ENCODE measurements around the gene KBTBD12. TPM values are rescaled to one million over a fixed set of nuclear protein-coding genes. Genes with fewer than 3 reads are reported as not detected.

Gene KBTBD12
- total and polyA plus RNA-seq, 4 donors: 0.02 to 0.89 (median 0.08) TPM; not detected in 1

- TF ChIP-seq JUND (IDR thresholded peaks at IDR 0.05): no peak
Observed at GRCh38 chr3:127929818-127930413, 14.9 kb downstream of the KBTBD12 start (continued).

- Histone ChIP-seq H3K9me3 (ENCODE audit: control insufficient read depth in 4 of 4, low read length in 3 of 4) (no peaks in the 10 kb centered on the region), H3K36me3 (ENCODE audit: control insufficient read depth in 4 of 4, insufficient read depth in 3 of 4, low read depth in 1 of 4, low read length in 3 of 4) (no peaks in the 10 kb centered on the region), H3K27me3 (ENCODE audit: control insufficient read depth in 4 of 4, insufficient read depth in 4 of 4, low read length in 3 of 4) (no peaks in the 10 kb centered on the region), H3K4me3 (ENCODE audit: low read depth in 1 of 3, low read length in 3 of 3) (no peak overlapping the region), H3K4me1 (ENCODE audit: control insufficient read depth in 4 of 4, insufficient read depth in 4 of 4, low read length in 3 of 4) (no peaks in the 10 kb centered on the region), H3K27ac (ENCODE audit: low read depth in 1 of 2, low read length in 2 of 2) (no peak overlapping the region), H3K9ac (ENCODE audit: low read depth in 1 of 2, low read length in 2 of 2) (no peak overlapping the region)
- DNase-seq (ENCODE audit: low spot score): no peak
- TF ChIP-seq, protein P1, sequence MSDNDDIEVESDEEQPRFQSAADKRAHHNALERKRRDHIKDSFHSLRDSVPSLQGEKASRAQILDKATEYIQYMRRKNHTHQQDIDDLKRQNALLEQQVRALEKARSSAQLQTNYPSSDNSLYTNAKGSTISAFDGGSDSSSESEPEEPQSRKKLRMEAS (IDR thresholded peaks at IDR 0.05): no peak
- TF ChIP-seq RAD21 (IDR thresholded peaks at IDR 0.05) (no peak), NR2F2 (IDR thresholded peaks at IDR 0.05) (no peak), FOXA1 (IDR thresholded peaks at IDR 0.05) (no peak), TAF1 (conservative IDR thresholded peaks at IDR 0.05) (no peak)
- WGBS: 95% methylated on average over 1 of the region's 1 CpG
Observed at GRCh38 chr3:127933396-127933795, 18.4 kb downstream of the KBTBD12 start.

GRCh38 chr3:127938800-127939199 lies 23.8 kb downstream of the KBTBD12 start:
- TF ChIP-seq, protein P2, sequence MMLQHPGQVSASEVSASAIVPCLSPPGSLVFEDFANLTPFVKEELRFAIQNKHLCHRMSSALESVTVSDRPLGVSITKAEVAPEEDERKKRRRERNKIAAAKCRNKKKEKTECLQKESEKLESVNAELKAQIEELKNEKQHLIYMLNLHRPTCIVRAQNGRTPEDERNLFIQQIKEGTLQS (IDR thresholded peaks at IDR 0.05): no peak
- TF ChIP-seq JUND (IDR thresholded peaks at IDR 0.05): no peak
- no peak for TF ChIP-seq SP1 (IDR thresholded peaks at IDR 0.05)
- TF ChIP-seq, protein P3, sequence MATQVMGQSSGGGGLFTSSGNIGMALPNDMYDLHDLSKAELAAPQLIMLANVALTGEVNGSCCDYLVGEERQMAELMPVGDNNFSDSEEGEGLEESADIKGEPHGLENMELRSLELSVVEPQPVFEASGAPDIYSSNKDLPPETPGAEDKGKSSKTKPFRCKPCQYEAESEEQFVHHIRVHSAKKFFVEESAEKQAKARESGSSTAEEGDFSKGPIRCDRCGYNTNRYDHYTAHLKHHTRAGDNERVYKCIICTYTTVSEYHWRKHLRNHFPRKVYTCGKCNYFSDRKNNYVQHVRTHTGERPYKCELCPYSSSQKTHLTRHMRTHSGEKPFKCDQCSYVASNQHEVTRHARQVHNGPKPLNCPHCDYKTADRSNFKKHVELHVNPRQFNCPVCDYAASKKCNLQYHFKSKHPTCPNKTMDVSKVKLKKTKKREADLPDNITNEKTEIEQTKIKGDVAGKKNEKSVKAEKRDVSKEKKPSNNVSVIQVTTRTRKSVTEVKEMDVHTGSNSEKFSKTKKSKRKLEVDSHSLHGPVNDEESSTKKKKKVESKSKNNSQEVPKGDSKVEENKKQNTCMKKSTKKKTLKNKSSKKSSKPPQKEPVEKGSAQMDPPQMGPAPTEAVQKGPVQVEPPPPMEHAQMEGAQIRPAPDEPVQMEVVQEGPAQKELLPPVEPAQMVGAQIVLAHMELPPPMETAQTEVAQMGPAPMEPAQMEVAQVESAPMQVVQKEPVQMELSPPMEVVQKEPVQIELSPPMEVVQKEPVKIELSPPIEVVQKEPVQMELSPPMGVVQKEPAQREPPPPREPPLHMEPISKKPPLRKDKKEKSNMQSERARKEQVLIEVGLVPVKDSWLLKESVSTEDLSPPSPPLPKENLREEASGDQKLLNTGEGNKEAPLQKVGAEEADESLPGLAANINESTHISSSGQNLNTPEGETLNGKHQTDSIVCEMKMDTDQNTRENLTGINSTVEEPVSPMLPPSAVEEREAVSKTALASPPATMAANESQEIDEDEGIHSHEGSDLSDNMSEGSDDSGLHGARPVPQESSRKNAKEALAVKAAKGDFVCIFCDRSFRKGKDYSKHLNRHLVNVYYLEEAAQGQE (IDR thresholded peaks at IDR 0.05): no peak
- no peak for TF ChIP-seq RAD21 (IDR thresholded peaks at IDR 0.05)
- TF ChIP-seq FOXA1 (IDR thresholded peaks at IDR 0.05): no peak
- TF ChIP-seq RXRA (IDR thresholded peaks at IDR 0.05): no peak
- no peak for TF ChIP-seq FOXA2 (IDR thresholded peaks at IDR 0.05)
- TF ChIP-seq, protein P1 (IDR thresholded peaks at IDR 0.05): no peak
- no peak for TF ChIP-seq HNF4A (conservative IDR thresholded peaks at IDR 0.05)
- no peak for TF ChIP-seq YY1 (IDR thresholded peaks at IDR 0.05)
- H3K9ac ChIP-seq (ENCODE audit: low read depth in 1 of 2, low read length in 2 of 2): no peak overlapping the region
- H3K9me3 ChIP-seq (ENCODE audit: control insufficient read depth in 4 of 4, low read length in 3 of 4): peaks cover 0 to 5% (median 2%) of the 10 kb centered on the region in 4 donors
- H3K36me3 ChIP-seq (ENCODE audit: control insufficient read depth in 4 of 4, insufficient read depth in 3 of 4, low read depth in 1 of 4, low read length in 3 of 4): no peaks in the 10 kb centered on the region
- H3K27me3 ChIP-seq (ENCODE audit: control insufficient read depth in 4 of 4, insufficient read depth in 4 of 4, low read length in 3 of 4): no peaks in the 10 kb centered on the region
- no peak for DNase-seq (ENCODE audit: low spot score)
- no peak overlapping the region for H3K4me3 ChIP-seq (ENCODE audit: low read depth in 1 of 3, low read length in 3 of 3)
- H3K4me1 ChIP-seq (ENCODE audit: control insufficient read depth in 4 of 4, insufficient read depth in 4 of 4, low read length in 3 of 4): no peaks in the 10 kb centered on the region
- WGBS: 92% methylated on average over 4 of the region's 4 CpGs
- no peak overlapping the region for H3K27ac ChIP-seq (ENCODE audit: low read depth in 1 of 2, low read length in 2 of 2)

All from liver (tissue), 9 donors.